ENCODE results near the gene MYO15B. TPM values are rescaled to one million over a fixed set of nuclear protein-coding genes. Genes with fewer than 3 reads are reported as not detected.

Gene MYO15B
- total RNA-seq, 1 experiment from 2014 or later, result 26.5 TPM

DNA sequence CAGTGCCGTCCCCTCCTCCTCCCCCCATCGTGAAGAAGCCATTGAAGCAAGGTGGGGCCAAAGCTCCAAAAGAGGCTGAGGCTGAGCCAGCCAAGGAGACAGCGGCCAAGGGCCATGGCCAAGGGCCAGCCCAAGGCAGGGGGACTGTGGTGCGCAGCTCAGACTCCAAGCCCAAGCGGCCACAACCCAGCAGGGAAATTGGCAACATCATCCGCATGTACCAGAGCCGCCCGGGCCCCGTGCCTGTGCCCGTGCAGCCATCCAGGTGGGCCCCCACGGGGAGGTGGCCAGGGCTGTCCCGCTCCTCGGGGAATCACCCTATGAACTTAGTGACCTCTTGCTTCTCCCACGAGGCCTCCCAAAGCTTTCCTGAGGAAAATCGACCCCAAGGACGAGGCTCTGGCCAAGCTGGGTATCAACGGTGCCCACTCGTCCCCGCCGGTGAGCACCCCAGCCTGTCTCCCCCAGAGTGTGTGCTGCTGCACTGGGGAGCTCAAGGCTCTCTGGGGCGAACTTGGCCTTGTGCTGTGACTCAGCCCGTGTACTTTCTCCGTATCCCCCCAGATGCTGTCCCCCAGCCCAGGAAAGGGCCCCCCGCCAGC is 29.0 kb downstream of the MYO15B start:
- no peaks in the 10 kb centered on the region for H3K27me3 ChIP-seq (ENCODE audit: control insufficient read depth, insufficient read depth, low read length)
- BruUV-seq (replicated peaks), result TSS peak; percentile 61
- no peak for ATAC-seq

DNA sequence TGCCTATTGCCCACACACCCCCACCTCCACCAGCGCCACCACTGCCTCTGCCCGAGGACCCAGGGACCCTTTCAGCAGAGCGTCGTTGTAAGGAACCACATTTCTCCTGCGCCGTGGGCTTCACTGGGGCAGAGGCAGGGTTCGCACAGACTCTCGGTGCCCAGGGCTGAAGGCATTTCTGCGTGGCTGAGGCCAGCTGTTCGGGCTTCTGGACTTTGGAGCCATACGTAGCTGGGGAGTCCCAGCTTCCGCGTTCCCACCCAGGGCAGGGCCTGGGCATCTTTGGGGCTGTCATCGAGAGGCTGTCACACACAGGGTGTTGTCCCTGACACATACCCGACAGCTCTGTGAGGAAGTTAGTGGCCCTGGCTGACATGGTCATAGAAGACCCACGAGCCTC is 29.6 kb downstream of the MYO15B start:
- Histone ChIP-seq H3K4me3 (ENCODE audit: low read depth in 2 of 2, low read length in 2 of 2) (no peak overlapping the region), H3K27me3 (ENCODE audit: control insufficient read depth, insufficient read depth, low read length) (no peaks in the 10 kb centered on the region), H3K9me3 (ENCODE audit: control insufficient read depth, insufficient read depth, low read depth, low read length) (no peaks in the 10 kb centered on the region), H3K36me3 (ENCODE audit: control insufficient read depth, insufficient read depth, low read length) (no peaks in the 10 kb centered on the region), H3K27ac (ENCODE audit: low read length) (no peak overlapping the region), H3K4me1 (ENCODE audit: control insufficient read depth, insufficient read depth, low read length) (no peaks in the 10 kb centered on the region)
- CTCF ChIA-PET, result interaction anchor here (0.6 kb wide), 3 partner anchors 92 to 130 kb away, joined by 3 to 4 read pairs (median 3); partner anchors contain the start of gene LLGL2
- DNase-seq (ENCODE audit: low read depth, low spot score), result no peak
- ATAC-seq, result no peak
- POLR2A ChIA-PET, result interaction anchor here (0.9 kb wide), 1 partner anchor 23 kb away, joined by 16 read pairs; no protein-coding TSS in a partner anchor
- TF ChIP-seq, protein P1, sequence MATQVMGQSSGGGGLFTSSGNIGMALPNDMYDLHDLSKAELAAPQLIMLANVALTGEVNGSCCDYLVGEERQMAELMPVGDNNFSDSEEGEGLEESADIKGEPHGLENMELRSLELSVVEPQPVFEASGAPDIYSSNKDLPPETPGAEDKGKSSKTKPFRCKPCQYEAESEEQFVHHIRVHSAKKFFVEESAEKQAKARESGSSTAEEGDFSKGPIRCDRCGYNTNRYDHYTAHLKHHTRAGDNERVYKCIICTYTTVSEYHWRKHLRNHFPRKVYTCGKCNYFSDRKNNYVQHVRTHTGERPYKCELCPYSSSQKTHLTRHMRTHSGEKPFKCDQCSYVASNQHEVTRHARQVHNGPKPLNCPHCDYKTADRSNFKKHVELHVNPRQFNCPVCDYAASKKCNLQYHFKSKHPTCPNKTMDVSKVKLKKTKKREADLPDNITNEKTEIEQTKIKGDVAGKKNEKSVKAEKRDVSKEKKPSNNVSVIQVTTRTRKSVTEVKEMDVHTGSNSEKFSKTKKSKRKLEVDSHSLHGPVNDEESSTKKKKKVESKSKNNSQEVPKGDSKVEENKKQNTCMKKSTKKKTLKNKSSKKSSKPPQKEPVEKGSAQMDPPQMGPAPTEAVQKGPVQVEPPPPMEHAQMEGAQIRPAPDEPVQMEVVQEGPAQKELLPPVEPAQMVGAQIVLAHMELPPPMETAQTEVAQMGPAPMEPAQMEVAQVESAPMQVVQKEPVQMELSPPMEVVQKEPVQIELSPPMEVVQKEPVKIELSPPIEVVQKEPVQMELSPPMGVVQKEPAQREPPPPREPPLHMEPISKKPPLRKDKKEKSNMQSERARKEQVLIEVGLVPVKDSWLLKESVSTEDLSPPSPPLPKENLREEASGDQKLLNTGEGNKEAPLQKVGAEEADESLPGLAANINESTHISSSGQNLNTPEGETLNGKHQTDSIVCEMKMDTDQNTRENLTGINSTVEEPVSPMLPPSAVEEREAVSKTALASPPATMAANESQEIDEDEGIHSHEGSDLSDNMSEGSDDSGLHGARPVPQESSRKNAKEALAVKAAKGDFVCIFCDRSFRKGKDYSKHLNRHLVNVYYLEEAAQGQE (IDR thresholded peaks at IDR 0.05; ENCODE audit: insufficient read depth in 1 of 2, low read depth in 2 of 2, low read length in 1 of 2), result no peak
- TF ChIP-seq TCF7L2 (IDR thresholded peaks at IDR 0.05; ENCODE audit: low read depth, low read length), result no peak
- TF ChIP-seq SIN3A (IDR thresholded peaks at IDR 0.05; ENCODE audit: borderline replicate concordance, insufficient read depth, low read depth, low read length), result no peak
- no peak for TF ChIP-seq POLR2AphosphoS5 (IDR thresholded peaks at IDR 0.05; ENCODE audit: low read depth, low read length)
- TF ChIP-seq, protein P2, sequence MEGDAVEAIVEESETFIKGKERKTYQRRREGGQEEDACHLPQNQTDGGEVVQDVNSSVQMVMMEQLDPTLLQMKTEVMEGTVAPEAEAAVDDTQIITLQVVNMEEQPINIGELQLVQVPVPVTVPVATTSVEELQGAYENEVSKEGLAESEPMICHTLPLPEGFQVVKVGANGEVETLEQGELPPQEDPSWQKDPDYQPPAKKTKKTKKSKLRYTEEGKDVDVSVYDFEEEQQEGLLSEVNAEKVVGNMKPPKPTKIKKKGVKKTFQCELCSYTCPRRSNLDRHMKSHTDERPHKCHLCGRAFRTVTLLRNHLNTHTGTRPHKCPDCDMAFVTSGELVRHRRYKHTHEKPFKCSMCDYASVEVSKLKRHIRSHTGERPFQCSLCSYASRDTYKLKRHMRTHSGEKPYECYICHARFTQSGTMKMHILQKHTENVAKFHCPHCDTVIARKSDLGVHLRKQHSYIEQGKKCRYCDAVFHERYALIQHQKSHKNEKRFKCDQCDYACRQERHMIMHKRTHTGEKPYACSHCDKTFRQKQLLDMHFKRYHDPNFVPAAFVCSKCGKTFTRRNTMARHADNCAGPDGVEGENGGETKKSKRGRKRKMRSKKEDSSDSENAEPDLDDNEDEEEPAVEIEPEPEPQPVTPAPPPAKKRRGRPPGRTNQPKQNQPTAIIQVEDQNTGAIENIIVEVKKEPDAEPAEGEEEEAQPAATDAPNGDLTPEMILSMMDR (IDR thresholded peaks at IDR 0.05), result no peak
- in situ Hi-C loops (cut with HindIII; ENCODE audit: low pct_unique_long_range_greater_than_20kb, low sequenced_read_pairs) (no loop called here), intact Hi-C loops (cut with micrococcal nuclease; ENCODE audit: unreplicated experiment) (no loop called here)
- no TSS peak for BruUV-seq (replicated peaks)

More for the DNA sequence above, 29.0 kb downstream of the MYO15B start:
- CTCF ChIA-PET, result interaction anchor here (0.6 to 1.0 kb wide), 6 partner anchors 15 to 187 kb away, joined by 3 to 4 read pairs (median 3); partner anchors contain the start of gene LLGL2
- TF ChIP-seq TCF7L2 (IDR thresholded peaks at IDR 0.05; ENCODE audit: low read depth, low read length) (no peak), POLR2AphosphoS5 (IDR thresholded peaks at IDR 0.05; ENCODE audit: low read depth, low read length) (no peak), SIN3A (IDR thresholded peaks at IDR 0.05; ENCODE audit: borderline replicate concordance, insufficient read depth, low read depth, low read length) (no peak)
- TF ChIP-seq, protein P2 (IDR thresholded peaks at IDR 0.05), result no peak
- TF ChIP-seq, protein P1 (IDR thresholded peaks at IDR 0.05; ENCODE audit: insufficient read depth in 1 of 2, low read depth in 2 of 2, low read length in 1 of 2), result no peak
- Histone ChIP-seq H3K36me3 (ENCODE audit: control insufficient read depth, insufficient read depth, low read length) (no peaks in the 10 kb centered on the region), H3K27ac (ENCODE audit: low read length) (no peak overlapping the region), H3K4me3 (ENCODE audit: low read depth in 2 of 2, low read length in 2 of 2) (no peak overlapping the region), H3K9me3 (ENCODE audit: control insufficient read depth, insufficient read depth, low read depth, low read length) (no peaks in the 10 kb centered on the region), H3K4me1 (ENCODE audit: control insufficient read depth, insufficient read depth, low read length) (no peaks in the 10 kb centered on the region)
- POLR2A ChIA-PET, result interaction anchor here (0.9 kb wide), 1 partner anchor 23 kb away, joined by 16 read pairs; no protein-coding TSS in a partner anchor
- in situ Hi-C loops (cut with HindIII; ENCODE audit: low pct_unique_long_range_greater_than_20kb, low sequenced_read_pairs), result no loop called here
- DNase-seq (ENCODE audit: low read depth, low spot score), result no peak
- intact Hi-C loops (cut with micrococcal nuclease; ENCODE audit: unreplicated experiment), result no loop called here

Measured in Panc1 (cell line).